Measurements from ENCODE around the gene SNPH. TPM values are rescaled to one million over a fixed set of nuclear protein-coding genes. Genes with fewer than 3 reads are reported as not detected.
"Not testable (repeated sequence)": the region's sequence is repeated elsewhere in the genome, so short reads cannot be mapped to it uniquely, and the experiment has no call there.

The SNPH gene
- total RNA-seq, result 6.2 and 6.3 TPM in 2 replicates

- peak; percentile 76 for DNase-seq
These were observed at the start of gene SNPH for GRCh38 chr20:1266167-1266973. Gene SNPH (plus strand): TSS chr20:1266294. CDS start chr20:1296240, 29,946 bp downstream.

- DNase-seq, result not testable (repeated sequence)
These were observed 49.3 kb upstream of the SNPH start for GRCh38 chr20:1216527-1217427.

GRCh38 chr20:1222750-1223149 is 43.3 kb upstream of the SNPH start:
- DNase-seq, result not testable (repeated sequence)

- no peak for DNase-seq
These were observed 41.7 kb upstream of the SNPH start for GRCh38 chr20:1224205-1224890.

- no peak for DNase-seq
These were observed 40.8 kb upstream of the SNPH start for GRCh38 chr20:1225263-1225782.

GRCh38 chr20:1225783-1226654 is 40.1 kb upstream of the SNPH start, which contains the start of gene RAD21L1:
Gene RAD21L1 (plus strand): TSS chr20:1226044. CDS start chr20:1228454, 2,410 bp downstream.
- peak; percentile 90 for DNase-seq

- no peak for DNase-seq
These were observed 36.6 kb upstream of the SNPH start for GRCh38 chr20:1229541-1229940.

GRCh38 chr20:1232286-1233111 is 33.6 kb upstream of the SNPH start:
- DNase-seq, result no peak

GRCh38 chr20:1240549-1240948 is 25.5 kb upstream of the SNPH start:
- no peak for DNase-seq

GRCh38 chr20:1241456-1241855 is 24.6 kb upstream of the SNPH start:
- no peak for DNase-seq

GRCh38 chr20:1242099-1242498 is 24.0 kb upstream of the SNPH start:
- DNase-seq, result no peak

GRCh38 chr20:1242530-1242929 is 23.6 kb upstream of the SNPH start:
- DNase-seq, result peak; percentile 60

GRCh38 chr20:1245578-1245977 is 20.5 kb upstream of the SNPH start:
- DNase-seq, result no peak

GRCh38 chr20:1247689-1248088 is 18.4 kb upstream of the SNPH start:
- DNase-seq, result no peak

GRCh38 chr20:1250282-1250681 is 15.8 kb upstream of the SNPH start:
- DNase-seq, result not testable (repeated sequence)

GRCh38 chr20:1252416-1252815 is 13.7 kb upstream of the SNPH start:
- no peak for DNase-seq

GRCh38 chr20:1254254-1254653 is 11.8 kb upstream of the SNPH start:
- no peak for DNase-seq

- no peak for DNase-seq
These were observed 10.4 kb upstream of the SNPH start for GRCh38 chr20:1255675-1256074.

- peak; percentile 23 for DNase-seq
These were observed 2.2 kb upstream of the SNPH start for GRCh38 chr20:1263853-1264252.

GRCh38 chr20:1264727-1265126 is 1.4 kb upstream of the SNPH start:
- DNase-seq, result no peak

Measured in dermis blood vessel endothelial cell (primary cell).